Colonic mucosa (tissue), 4 donors: ENCODE measurements around the gene LRRC70. TPM values are rescaled to one million over a fixed set of nuclear protein-coding genes. Genes with fewer than 3 reads are reported as not detected.

Experiments used
- DNase-seq: peaks from one replicate; pipeline ENCODE4 v3.0.0-alpha.2; 2020
- H3K27ac ChIP-seq: fragments of 200-600 bp; one replicate; pipeline ENCODE4 v1.8.0; 2021
- H3K27me3 ChIP-seq: fragments of 200-600 bp; one replicate; pipeline ENCODE4 v1.8.0; 2021
- H3K36me3 ChIP-seq: fragments of 200-600 bp; one replicate; pipeline ENCODE4 v1.8.0; 2021
- H3K4me1 ChIP-seq: fragments of 200-600 bp; one replicate; pipeline ENCODE4 v1.8.0; 2021; ENCODE audit warnings: mild to moderate bottlenecking
- H3K4me3 ChIP-seq: fragments of 200-600 bp; one replicate; pipeline ENCODE4 v1.8.0; 2021
- H3K9ac ChIP-seq, 2 donors: one replicate each; pipeline ENCODE4 v1.7.0; 2013; ENCODE audit warnings: control low read depth in 2 of 2, low read depth in 2 of 2, low read length in 2 of 2
- H3K9me3 ChIP-seq: fragments of 200-600 bp; one replicate; pipeline ENCODE4 v1.8.0; 2021
- CTCF ChIP-seq: fragments of 200-600 bp; IDR thresholded peaks from one replicate; pipeline ENCODE4 v1.8.0; 2022; ENCODE audit warnings: antibody characterized with exemption, mild to moderate bottlenecking
- intact Hi-C: fragments of 100-400 bp; cut with DNase I; formaldehyde crosslinking; loops from one replicate; pipeline ENCODE4 v1.14.1; 2022
- total RNA-seq, 2 donors: library from RNA; stranded (reverse); fragmentation: NEBNext Ultra II Directional in 1 of 2; extraction: Animal tissue kit (Norgen Biotek cat#: 25700) in 1 of 2; gene quantifications; one replicate each; pipeline ENCODE4 v1.2.1, GENCODE V29; 2021
- donor health status: healthy.
- donor health status: DM: no; HTN: no; CAD: no.
- donor health status: DM: no; HTN: no; CAD: no.

The LRRC70 gene
- 1 to 10 TPM; 1.0 to 2.7 TPM for total RNA-seq

GRCh38 chr5:62578540-62578939 lies at the start of gene LRRC70:
TSS of gene LRRC70 (plus strand) at chr5:62578819. CDS start at chr5:62579439, 620 bp downstream.
- no peak within 1 kb of the TSS for H3K9ac ChIP-seq
- DNase-seq, result no peak
- H3K27ac ChIP-seq, result no peak within 1 kb of the TSS
- H3K4me1 ChIP-seq, result no peaks in the 10 kb centered on the region
- no peaks in the 10 kb centered on the region for H3K27me3 ChIP-seq
- no peak for TF ChIP-seq CTCF
- no peak within 1 kb of the TSS for H3K4me3 ChIP-seq
- no peaks in the 10 kb centered on the region for H3K36me3 ChIP-seq
- intact Hi-C loops, result no loop called here
- H3K9me3 ChIP-seq, result no peaks in the 10 kb centered on the region

- Histone ChIP-seq H3K9ac (no peak overlapping the region), H3K4me1 (no peaks in the 10 kb centered on the region), H3K4me3 (no peak overlapping the region), H3K27ac (no peak overlapping the region), H3K27me3 (no peaks in the 10 kb centered on the region), H3K9me3 (no peaks in the 10 kb centered on the region), H3K36me3 (no peaks in the 10 kb centered on the region)
- no peak for TF ChIP-seq CTCF
- DNase-seq, result no peak
- intact Hi-C loops, result no loop called here
Measured at GRCh38 chr5:62533597-62533996, 45.0 kb upstream of the LRRC70 start.

GRCh38 chr5:62534461-62535236 lies 44.0 kb upstream of the LRRC70 start:
- Histone ChIP-seq H3K36me3 (no peaks in the 10 kb centered on the region), H3K27ac (no peak overlapping the region), H3K9me3 (no peaks in the 10 kb centered on the region), H3K27me3 (no peaks in the 10 kb centered on the region), H3K9ac (no peak overlapping the region), H3K4me1 (no peaks in the 10 kb centered on the region), H3K4me3 (no peak overlapping the region)
- TF ChIP-seq CTCF, result no peak
- intact Hi-C loops, result no loop called here
- no peak for DNase-seq

- Histone ChIP-seq H3K9ac (no peak overlapping the region), H3K36me3 (no peaks in the 10 kb centered on the region), H3K27me3 (no peaks in the 10 kb centered on the region), H3K27ac (no peak overlapping the region), H3K4me3 (no peak overlapping the region), H3K9me3 (no peaks in the 10 kb centered on the region), H3K4me1 (no peaks in the 10 kb centered on the region)
- no peak for DNase-seq
- no peak for TF ChIP-seq CTCF
- intact Hi-C loops, result no loop called here
Measured at GRCh38 chr5:62536232-62536631, 42.4 kb upstream of the LRRC70 start.

- intact Hi-C loops, result no loop called here
- no peak for TF ChIP-seq CTCF
- H3K9me3 ChIP-seq, result no peaks in the 10 kb centered on the region
- no peaks in the 10 kb centered on the region for H3K27me3 ChIP-seq
- no peak overlapping the region for H3K4me3 ChIP-seq
- H3K27ac ChIP-seq, result no peak overlapping the region
- DNase-seq, result no peak
- no peaks in the 10 kb centered on the region for H3K36me3 ChIP-seq
- no peak overlapping the region for H3K9ac ChIP-seq
- no peaks in the 10 kb centered on the region for H3K4me1 ChIP-seq
Measured at GRCh38 chr5:62536783-62537182, 41.8 kb upstream of the LRRC70 start.
